ENCODE results near the gene CD79B.

The CD79B gene

GRCh38 chr17:63931981-63932561 is at the start of gene CD79B:
Gene CD79B (minus strand): TSS chr17:63932331. CDS start chr17:63932261, 70 bp downstream.
- no peak for DNase-seq (ENCODE audit: low spot score)

- no peak for DNase-seq (ENCODE audit: low spot score)
Observed at GRCh38 chr17:63978272-63979200, 46.4 kb upstream of the CD79B start.

- DNase-seq (ENCODE audit: low spot score) = no peak
Observed at GRCh38 chr17:63976702-63977101, 44.6 kb upstream of the CD79B start.

DNA sequence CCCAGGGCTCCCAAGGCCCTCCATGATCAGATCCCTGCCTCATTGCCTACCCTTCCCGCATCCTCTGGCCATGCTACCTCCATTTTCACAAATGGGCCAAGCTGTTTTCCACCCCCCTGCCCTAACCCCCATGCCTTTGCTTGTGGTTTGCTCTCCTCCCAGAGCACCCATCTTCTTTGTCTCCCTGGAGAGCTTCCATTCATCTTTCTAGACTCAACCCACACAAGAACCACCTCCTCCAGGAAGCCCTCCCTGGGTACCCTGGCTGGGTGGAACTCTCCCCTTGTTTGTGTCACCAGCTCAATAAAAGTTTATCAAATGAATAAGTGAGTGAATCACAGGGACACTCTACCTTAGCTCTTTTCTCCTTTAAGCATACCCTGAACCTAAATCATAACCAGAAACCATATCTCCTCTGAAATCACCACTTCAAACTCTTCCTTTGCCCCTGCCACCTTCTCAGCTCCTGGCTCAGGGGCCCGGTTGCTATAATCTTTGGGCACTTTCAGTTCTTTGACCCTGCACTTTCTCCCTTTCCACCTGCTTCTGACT is 43.5 kb upstream of the CD79B start:
- DNase-seq (ENCODE audit: low spot score) = no peak

DNA sequence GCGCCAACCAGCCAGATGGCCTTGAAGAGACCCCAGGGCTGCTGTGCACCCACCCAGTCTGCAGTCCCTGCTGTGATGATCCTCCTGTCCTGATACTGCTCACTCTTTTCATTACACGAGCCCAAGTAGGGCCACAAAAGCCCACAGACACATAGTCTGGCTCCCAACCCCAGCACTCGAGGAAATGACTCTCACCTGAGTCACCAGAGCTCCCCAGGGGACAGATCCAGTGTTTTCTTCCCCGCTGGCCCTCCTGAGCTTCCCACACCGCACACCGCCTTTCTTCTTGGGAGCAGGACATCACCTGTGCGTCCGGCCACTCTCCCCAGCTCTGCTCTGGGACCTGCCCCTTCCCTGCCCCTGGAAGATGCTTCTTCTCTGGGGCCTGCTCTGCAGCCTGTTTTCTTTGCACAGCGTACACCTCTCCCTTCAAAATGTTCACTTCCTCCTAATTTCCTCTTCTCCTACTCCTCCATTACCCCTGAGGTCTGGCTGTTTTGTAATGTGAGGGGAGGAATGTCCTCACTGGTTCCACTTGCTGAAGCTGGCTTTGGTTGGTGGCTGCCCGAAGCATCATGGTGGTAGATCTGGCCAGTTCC is 42.6 kb upstream of the CD79B start:
- DNase-seq (ENCODE audit: low spot score) = no peak

GRCh38 chr17:63973930-63974593 is 41.9 kb upstream of the CD79B start:
- no peak for DNase-seq (ENCODE audit: low spot score)

GRCh38 chr17:63973247-63973646 is 41.1 kb upstream of the CD79B start:
- no peak for DNase-seq (ENCODE audit: low spot score)

- DNase-seq (ENCODE audit: low spot score) = no peak
Observed at GRCh38 chr17:63972796-63973195, 40.7 kb upstream of the CD79B start, which contains the start of gene SCN4A. Gene SCN4A (minus strand): TSS chr17:63972918. CDS start chr17:63972841, 77 bp downstream.

- no peak for DNase-seq (ENCODE audit: low spot score)
Observed at GRCh38 chr17:63969278-63969677, 37.1 kb upstream of the CD79B start.

- no peak for DNase-seq (ENCODE audit: low spot score)
Observed at GRCh38 chr17:63967953-63968352, 35.8 kb upstream of the CD79B start.

DNA sequence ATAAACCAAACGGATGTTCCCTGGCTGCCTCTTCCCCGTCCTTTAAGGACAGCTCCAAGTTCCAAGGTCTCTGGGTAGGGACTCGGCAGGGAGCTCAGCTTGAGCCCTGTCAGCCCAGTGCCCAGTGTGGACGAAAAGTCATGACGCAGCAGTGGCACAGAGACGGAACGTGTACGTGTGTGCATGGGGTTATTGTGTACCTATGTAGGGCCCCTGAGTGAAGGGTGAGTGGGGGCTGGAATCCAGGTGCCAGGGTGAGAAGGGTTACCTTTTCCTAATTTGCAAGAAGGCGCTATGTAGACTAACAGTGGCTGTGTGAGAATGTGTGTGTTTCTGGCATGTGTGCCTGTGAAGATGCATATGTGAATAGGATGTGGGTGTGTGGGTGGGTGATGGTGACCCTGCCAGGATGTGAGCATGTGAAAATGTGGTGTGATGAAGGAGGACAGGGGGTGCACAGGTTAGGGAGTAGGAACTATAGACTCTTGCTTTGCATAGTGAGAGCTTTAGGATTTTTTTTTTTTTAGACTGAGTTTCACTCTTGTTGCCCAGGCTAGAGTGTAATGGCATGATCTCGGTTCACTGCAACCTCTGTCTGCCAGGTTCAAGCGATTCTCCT is 34.6 kb upstream of the CD79B start:
- no peak for DNase-seq (ENCODE audit: low spot score)

DNA sequence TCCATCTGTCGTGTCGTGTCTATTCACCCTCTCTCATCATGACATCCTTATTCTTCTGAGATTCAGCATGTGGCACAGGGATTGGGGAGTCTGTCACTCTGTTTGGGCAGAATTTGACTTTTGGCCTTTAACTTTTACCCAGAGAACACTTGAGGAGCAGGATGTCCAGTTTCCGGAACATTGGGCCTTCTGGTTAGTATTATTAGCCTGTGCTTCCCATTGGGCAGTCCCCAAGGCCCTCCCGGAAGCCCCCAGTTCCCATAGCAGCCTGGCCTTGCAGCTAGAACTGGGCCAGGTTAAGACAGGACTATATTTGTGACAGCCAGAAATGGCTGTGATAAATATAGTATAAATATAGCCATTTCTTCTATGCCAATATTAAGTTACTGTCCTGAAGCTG is 31.0 kb upstream of the CD79B start:
- DNase-seq (ENCODE audit: low spot score) = no peak

GRCh38 chr17:63962298-63962744 is 30.2 kb upstream of the CD79B start:
- DNase-seq (ENCODE audit: low spot score) = no peak

GRCh38 chr17:63961355-63962212 is 29.5 kb upstream of the CD79B start:
- peak; percentile 34 for DNase-seq (ENCODE audit: low spot score)

GRCh38 chr17:63960430-63960829 is 28.3 kb upstream of the CD79B start:
- no peak for DNase-seq (ENCODE audit: low spot score)

DNA sequence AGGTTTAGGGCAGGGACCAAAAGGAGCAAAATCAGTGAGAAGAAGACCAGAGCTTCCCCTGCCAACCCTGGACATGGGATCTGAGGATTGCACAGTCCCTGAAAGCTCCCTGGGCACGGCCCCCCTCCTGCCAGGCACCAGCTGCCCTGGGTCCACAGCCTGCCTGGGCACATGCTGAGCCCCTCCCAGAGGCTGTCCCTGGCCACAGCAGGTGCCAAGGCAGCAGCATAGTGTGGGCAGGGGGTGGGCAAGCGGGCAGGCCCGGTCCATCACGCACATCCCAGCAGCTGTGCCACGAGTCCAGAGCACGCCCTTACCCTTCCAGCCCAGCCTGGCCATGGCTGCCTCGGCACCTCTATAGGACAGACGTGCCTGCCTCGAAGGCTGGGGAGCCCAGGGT is 27.9 kb upstream of the CD79B start:
- DNase-seq (ENCODE audit: low spot score) = no peak

- DNase-seq (ENCODE audit: low spot score) = no peak
Observed at GRCh38 chr17:63956296-63956920, 24.3 kb upstream of the CD79B start.

GRCh38 chr17:63955791-63956190 is 23.7 kb upstream of the CD79B start:
- no peak for DNase-seq (ENCODE audit: low spot score)

- DNase-seq (ENCODE audit: low spot score) = no peak
Observed at GRCh38 chr17:63955232-63955631, 23.1 kb upstream of the CD79B start.
